ENCODE results near the gene ACER3.
"Not testable (repeated sequence)": the region's sequence is repeated elsewhere in the genome, so short reads cannot be mapped to it uniquely, and the experiment has no call there.

Gene ACER3

DNA sequence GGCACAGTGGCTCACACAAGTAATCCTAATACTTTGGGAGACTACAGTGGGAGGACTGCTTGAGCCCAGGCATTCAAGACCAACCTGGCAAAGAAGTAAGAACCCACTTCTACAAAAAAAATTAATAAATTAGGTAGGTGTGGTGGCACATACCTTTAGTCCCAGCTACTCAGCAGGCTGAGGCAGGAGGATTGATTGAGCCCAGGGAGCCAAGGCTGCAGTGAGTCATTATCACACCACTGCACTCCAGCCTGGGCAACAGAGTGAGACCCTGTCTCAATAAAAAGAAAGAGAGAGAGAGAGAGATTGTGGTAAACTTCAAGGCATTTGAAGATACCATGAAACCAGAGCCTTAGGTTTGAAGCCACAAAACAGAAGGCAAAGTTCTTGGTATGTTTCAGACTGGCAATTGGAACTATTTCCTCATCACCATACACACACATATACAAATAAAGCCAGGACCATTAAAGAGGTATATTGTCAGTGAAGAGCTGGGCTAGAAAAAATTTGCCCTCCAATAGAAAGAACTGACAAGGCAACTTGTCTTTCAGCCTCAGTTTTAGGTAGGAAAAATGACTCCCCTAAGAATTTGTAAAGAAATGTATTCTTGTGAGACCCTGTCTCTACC, 148.9 kb downstream of the ACER3 start:
- no peak for DNase-seq

DNA sequence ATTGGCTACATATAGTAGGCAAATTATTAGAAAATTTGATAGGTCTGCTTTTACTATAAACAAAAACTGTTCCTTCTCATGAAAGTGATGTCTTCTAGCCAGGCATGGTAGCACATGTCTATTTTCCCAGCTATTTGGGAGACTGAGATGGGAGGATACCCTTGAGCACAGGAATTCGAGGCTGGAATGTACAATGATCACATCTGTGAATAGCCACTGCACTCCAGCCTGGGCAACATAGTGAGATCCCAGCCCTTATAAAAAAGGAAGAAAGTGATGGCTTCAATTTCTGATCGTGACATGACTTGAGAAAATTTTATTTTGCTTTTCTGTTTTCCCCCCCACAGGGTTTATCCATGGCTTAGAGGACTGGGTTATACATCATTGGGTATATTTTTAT, 154.0 kb downstream of the ACER3 start:
- no peak for DNase-seq

DNA sequence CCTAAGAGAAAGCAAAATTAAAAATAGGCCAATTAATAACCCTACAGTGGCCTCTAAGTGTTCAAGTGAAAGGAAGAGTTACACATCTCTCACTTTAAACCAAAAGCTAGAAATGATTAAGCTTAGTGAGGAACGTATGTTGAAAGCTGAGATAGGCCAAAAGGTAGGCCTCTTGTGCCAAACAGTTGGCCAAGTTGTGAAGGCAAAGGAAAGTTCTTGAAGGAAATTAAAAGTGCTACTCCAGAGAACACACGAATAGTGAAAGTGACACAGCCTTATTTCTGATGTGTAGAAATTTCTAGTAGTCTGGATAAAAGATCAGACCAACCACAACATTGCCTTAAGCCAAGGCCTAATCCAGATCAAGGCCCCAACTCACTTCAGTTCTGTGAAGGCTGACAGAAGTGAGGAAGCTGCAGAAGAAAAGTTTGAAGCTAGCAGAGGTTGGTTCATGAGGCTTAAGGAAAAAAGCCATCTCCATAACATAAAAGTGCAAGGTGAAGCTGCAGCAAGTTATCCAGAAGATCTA, 157.7 kb downstream of the ACER3 start:
- not testable (repeated sequence) for DNase-seq

DNA sequence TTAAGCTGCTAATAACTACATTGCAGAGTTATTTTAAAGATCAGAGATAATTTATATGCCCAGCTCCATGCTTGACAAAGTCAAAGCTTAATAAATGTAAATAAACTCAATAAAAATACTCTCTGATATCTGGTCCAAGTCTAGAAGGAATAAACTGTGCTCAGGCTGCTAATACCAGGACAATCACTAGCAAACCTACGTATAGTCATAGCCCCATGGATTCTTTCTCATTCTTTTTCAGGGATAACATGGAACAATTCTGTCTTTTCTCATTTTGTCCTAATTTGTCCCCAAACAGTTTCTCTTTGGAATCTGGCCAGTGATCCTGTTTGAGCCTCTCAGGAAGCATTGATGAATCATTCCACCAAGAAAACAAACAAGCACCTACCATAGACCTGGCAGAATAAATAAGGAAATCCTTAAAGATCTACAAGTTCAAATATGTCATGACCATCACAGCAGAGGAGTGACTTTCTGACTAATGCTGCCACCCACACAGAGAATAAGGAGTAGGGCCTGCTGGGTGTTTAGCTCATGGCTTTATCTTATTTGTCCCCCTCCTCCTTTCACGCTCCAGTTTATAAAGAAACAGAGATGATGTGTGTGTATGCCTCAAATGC, 159.4 kb downstream of the ACER3 start:
- DNase-seq, result no peak

DNA sequence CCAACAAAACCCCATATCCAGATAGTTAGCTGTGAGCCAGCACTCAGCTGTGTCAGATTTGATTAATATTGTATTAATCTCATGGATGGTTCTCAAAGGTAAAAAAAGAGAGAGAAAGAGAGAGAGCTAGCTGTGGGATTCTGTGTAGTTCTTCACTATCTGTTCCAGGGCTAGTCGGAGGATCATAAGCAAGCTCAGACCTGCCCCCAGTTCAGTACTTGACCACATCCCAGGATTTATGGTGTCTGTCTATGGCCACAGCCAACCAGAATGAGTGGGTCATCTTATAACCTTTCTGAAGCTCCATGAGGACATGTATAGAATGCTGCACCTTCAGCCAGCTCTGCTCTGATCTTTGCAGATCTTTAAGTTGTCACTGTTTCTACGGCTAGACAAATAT, 160.0 kb downstream of the ACER3 start:
- DNase-seq, result no peak

DNA sequence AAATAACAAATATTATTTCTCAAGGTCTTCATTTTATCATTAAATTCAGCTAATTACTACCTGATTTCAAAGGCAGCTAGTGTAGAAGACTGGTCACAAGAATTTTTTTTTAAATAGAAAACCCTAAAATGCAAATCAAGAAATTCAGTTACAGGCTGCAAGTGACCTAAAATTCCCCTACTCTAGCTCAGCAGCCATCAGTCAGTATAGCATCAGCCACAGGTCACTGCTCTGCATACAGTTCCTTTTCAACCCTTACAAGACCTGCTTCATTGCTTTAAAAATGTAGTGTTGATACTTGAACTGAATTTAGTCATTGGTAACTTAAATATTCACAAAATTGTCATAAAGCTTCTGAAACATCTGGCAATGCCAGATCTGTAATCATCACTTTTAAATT, 164.0 kb downstream of the ACER3 start:
- no peak for DNase-seq

DNA sequence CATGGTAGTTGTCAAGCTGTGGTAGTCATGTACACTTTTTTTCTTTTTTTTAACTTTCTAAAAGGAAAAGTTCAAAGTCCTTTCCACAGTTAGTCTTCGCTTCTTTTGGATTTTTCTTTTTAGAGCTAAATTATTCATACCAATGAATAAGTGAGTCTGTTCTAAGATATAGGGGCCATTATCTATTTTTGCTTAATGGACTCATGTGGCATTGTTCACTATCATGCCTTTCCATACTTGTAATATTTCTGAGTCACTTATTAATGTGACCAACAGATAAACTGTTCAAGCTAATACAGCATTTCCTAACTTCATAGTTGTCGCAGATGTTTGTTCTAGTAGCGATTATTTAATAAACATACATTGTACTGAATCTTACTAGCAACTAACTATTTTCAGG, 165.5 kb downstream of the ACER3 start:
- DNase-seq, result no peak

DNA sequence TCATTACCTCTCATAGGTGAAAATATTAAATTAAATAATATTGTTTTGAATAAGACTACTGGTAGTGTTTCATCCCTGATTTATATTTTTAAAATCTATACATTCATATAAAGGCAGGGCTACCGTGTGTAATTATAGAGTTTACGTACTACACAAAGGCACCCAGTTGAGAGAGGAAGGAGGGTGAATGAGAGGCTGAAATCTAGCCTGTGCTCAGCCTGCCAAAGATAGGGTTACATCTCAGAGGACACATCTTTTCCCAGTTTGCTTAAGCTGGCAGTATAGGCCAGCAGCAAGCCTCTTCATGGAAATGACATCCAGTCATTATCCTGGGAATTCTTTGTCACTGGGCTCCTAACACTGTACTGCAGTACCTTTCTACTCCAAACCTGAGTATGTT, 166.0 kb downstream of the ACER3 start:
- no peak for DNase-seq

DNA sequence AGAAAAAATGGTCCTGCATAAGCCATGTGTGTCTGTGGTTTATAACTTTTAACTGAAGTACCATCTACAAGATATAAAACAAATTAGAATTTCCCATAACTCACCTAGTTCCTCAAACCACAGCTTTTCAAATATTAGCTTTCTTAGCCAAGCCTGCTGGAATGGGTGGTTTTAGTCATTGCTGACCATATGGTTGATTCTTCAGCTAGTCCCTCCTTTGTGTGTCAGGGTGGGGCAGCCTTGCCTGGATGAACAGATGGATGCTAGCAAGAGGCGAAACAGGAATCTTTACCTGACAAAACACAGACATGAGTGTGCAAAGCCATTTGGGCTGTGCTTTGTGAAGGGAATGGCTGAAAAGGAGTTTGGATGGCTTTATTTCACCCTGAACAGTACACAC, 166.6 kb downstream of the ACER3 start:
- DNase-seq, result no peak

DNA sequence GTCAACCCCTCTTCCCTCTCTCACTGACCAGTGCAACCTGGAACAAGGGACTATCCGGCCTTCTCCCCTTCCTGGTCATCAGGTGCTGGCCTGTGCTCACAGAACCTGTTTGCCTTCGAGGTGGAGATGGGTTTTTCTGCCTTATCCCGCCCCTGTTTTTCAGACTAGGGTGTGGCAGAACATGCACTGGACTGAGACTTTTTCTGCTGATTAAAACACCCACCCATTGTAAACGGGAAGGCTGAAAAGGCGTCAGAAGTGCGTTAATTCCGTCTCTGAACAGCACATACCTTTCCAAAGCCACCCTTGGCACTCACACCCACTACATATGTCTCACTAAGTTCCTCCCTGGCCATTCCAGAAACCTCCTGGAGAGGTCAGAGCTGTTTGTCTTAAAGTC, 169.1 kb downstream of the ACER3 start:
- DNase-seq, result no peak

DNA sequence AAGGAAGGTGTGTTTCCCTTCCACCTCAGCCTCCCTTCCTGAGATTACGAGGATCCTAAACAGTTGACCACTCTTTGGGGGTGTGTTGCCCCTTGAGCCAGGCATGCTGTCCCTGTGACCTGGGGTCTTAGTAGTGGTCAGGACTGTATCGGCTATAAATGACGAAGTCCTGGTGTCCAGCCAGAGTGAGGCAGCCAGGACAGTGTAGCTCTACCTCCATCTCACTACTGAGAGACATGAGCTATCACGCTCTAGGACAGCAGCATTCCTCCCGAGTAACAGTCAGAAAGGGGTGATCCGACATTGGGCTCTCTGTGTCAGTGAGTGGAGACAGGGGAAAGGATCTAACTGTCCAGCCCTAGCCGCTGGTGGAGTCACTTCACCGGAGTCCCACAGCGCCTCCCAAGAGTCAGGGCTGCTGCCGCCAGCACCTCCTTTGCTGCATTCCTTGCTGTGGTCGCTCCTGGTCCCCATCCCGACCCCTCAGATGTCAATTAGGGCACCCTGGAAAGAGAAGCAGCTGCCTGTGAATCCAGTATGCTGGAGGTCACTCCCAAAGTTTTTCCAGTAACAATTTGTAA, 170.2 kb downstream of the ACER3 start:
- DNase-seq, result no peak

DNA sequence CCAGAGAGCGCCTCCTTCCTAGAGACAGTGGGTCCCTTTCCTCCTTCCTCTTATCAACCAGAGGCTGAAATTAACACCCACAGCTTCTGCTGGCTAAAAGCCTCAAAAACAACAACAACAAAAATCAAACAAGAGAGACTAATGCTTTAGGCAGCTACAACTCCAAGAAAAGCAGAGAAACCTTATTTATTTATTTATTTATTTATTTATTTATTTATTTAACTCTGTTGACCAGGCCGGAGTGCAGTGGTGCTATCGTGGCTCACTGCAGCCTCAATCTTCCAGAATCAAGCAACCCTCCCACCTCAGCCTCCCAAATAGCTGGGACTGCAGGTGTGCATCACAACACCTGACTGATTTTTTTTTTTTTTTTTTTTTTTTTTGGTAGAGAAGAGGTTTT, 170.9 kb downstream of the ACER3 start:
- DNase-seq, result no peak

DNA sequence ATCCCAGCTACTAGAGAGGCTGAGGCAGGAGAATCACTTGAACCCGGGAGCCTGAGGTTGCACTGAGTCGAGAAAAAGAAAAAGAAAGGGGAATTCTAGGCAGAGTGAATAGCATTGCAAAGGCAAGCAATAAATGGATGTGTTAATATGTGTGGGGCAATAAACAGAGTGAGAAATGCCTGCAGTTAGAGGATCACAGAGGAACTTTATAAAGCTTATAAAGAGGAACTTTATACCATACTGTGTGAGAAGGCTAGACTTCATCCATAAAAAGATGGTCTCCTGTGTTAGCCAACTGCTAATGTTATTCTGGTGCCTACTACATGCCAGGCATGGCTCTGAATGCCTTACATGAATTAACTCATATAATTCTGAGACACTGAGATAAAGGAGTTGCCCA, 174.3 kb downstream of the ACER3 start:
- no peak for DNase-seq

DNA sequence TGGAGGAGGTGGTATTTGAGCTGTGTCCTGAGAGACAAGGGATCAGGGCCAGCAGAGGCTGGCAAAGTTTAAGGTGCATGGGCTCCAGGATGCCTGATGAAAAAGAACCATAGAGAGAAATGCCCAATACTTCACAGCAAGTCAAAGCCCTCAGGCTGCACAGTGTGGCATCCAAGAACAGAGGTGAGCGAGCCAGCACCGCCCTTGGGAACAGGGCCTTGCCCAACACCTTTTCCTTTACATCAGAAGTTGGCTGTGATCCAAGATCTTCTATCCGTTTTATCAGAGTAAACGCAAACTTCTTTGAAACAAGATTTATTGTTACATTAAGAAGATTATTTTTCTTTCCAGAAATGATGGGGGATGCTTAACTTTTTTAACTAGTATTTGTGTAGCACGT, 174.9 kb downstream of the ACER3 start:
- no peak for DNase-seq

DNA sequence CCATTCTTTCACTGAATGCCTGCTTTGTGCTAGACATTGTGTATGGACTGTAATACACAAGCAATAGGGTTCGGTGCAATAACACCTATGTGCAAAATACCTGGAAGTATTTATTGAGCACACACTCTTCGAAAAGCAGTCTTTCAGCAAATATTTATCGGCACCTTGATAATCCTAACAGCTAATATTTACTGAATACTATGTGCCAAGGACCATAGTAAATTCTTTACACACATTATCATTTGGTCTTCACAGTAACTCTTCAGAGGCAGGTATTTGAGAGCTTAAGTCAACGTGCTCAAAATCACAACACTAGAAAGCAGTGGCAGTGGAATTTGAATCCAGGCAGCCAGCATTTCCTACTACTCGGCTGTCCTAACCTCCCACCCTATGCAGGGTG, 175.7 kb downstream of the ACER3 start:
- no peak for DNase-seq

DNA sequence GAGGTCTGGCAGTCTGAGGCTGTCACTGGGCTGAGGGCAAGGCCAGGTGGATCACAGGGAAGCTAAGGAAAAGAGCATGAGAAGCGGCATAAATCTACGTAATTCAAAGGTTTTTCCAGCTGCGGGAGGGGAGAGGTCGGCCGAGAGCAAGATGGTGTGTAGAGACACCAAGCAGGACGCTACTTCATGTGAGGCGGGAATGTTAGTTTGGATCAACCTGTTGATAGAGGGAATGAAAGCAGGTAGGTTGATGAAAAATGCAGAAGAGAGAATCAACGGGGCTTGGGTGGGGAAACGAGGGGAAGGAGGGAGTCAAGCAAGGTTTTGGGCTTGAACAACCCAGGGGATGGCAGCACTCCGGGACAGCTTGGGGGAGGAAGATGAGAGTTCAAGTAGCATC, 176.3 kb downstream of the ACER3 start:
- no peak for DNase-seq

DNA sequence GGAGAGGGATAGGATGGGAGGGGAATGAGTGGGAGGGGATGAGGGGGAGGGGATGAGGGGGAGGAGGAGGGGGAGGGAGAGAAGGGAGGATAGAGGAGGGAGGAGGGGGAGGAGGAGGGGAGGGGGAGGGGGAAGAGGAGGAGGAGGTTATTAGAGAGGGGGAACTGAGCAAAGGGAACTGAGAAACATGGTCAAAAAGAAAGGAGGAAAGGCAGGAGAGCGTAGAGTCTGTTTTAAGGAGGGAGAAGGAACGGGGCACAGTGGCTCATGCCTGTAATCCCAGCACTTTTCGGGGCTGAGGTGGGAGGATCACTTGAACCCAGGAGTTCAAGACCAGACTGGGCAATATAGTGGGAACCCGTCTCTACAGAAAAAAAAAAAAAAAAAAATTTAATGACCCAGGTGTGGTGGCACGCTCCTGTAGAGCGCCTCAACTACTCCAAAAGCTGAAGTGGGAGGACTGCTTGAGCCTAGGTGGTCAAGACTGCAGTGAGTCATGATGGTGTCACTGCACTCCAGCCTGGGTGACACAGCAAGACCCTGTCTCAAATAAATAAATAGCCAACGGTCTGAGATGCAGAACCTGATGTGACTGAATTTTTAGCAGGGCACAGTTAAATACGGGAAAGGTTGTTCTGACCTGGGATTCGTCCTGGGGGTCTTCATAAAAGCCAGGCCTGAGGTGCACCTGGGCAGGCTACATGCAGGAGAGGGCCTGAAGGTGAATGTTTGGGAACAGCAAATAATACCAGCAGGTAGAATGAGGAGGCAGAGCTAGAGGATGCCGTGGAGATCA, 177.5 kb downstream of the ACER3 start:
- no peak for DNase-seq

DNA sequence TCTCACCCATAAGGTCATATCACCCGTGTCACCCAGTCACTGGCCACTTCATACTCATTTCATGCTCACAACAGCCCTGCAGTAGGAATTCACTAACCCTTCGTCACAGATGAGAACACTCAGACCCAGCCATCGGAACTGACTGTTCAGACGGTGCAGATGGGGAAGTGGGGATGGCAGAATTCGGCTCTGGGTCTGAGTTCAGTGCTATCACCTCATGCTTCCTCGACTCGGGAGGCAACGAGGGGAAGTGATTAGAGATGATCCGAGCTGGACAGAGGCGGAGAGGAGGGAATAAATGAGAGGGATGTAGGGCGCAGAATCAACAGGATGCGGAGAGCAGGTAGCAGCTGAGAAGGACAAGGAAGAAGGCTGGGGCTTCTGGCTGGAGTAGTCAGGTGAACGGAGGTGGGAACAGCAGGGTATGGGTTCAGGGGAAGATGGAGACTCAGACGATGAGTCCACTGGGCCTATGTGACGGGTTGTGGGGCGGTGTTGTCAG, 178.2 kb downstream of the ACER3 start:
- DNase-seq, result no peak

DNA sequence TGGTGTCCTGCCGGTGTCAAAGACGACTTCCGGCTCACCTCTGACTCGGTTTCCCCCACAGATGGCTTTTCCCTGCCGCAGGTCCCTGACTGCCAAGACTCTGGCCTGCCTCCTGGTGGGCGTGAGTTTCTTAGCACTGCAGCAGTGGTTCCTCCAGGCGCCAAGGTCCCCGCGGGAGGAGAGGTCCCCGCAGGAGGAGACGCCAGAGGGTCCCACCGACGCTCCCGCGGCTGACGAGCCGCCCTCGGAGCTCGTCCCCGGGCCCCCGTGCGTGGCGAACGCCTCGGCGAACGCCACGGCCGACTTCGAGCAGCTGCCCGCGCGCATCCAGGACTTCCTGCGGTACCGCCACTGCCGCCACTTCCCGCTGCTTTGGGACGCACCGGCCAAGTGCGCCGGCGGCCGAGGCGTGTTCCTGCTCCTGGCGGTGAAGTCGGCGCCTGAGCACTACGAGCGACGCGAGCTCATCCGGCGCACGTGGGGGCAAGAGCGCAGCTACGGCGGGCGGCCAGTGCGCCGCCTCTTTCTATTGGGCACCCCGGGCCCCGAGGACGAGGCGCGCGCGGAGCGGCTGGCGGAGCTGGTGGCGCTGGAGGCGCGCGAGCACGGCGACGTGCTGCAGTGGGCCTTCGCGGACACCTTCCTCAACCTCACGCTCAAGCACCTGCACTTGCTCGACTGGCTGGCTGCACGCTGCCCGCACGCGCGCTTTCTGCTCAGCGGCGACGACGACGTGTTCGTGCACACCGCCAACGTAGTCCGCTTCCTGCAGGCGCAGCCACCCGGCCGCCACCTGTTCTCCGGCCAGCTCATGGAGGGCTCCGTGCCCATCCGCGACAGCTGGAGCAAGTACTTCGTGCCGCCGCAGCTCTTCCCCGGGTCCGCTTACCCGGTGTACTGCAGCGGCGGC, 179.0 kb downstream of the ACER3 start:
- DNase-seq, result no peak

DNA sequence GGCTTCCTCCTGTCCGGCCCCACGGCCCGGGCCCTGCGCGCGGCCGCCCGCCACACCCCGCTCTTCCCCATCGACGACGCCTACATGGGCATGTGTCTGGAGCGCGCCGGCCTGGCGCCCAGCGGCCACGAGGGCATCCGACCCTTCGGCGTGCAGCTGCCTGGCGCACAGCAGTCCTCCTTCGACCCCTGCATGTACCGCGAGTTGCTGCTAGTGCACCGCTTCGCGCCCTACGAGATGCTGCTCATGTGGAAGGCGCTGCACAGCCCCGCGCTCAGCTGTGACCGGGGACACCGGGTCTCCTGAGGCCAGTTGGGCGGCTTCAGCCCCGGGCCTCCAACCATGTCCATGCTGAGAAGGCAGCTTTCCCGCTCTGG, 179.7 kb downstream of the ACER3 start:
- no peak for DNase-seq

DNA sequence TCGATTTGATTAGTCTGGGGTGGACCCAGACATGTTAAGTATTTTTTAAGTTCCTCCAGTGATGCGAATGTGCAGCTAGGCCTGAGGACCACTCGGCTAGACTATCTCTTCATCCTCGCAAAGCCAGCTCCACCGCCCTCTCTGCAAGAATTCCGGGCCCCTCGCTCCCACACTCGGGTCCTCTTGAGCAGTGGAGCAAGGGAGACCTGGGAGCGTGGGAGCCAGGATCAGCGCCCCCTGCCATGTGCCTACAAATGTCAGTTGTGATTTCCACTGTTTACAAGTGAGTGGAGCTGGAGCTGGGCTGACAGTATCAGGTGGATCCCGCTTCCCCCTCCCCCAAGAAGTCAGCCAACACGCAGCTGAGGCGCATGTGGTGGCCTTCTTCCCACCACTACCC, 180.2 kb downstream of the ACER3 start:
- no peak for DNase-seq

DNA sequence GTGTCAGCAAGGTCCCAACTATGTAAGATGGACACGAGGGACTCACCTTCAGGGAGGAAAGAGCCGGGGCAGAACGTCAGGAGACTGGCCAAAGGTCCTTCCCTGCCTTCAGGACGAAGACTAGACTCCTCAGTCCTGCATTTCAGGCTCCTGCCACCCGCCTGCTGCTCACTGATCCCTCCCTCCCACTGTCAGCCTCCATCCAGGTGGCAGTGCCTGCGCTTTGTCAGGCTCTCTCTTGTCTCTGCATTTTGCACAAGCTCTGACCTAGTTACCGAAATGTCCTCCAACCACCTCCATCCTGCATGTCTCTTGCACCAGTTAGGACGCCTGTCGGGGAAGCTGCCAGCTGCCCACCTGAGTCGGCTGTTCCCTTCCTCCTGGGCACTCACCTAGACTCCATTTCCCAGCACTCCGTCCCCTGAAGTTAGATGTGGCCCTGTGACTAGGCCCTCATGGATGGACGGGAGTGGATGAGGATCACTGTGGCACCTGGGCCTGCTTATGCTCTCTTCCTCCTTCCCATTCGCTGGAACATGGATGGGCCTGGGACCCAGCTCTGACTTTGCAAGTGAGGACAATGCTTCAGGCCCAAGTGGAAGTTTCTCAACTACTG, 181.5 kb downstream of the ACER3 start:
- no peak for DNase-seq
